Smooth muscle cell (in vitro differentiated cells): Measurements from ENCODE around the gene NRP2. TPM values are rescaled to one million over a fixed set of nuclear protein-coding genes. Genes with fewer than 3 reads are reported as not detected.

Source experiments
- DNase-seq: peaks from one replicate; lab custom pipeline; 2025; ENCODE audit not compliant: unreplicated experiment; lab: John Stamatoyannopoulos, UW
- H2AFZ ChIP-seq: fragments of 200-600 bp; sonication (generic); 2 replicates; pipeline ENCODE4 v1.6.0; 2016; ENCODE audit warnings: antibody characterized with exemption, low read depth, mild to moderate bottlenecking
- H3F3A ChIP-seq: fragments of 200-600 bp; sonication (generic); 2 replicates; pipeline ENCODE4 v1.6.0; 2017; ENCODE audit warnings: antibody characterized with exemption, low read depth
- H3K27ac ChIP-seq: fragments of 200-600 bp; sonication (generic); 2 replicates; pipeline ENCODE4 v1.5.1; 2016; ENCODE audit warnings: low read depth, mild to moderate bottlenecking
- H3K27me3 ChIP-seq: fragments of 200-600 bp; sonication (generic); 2 replicates; pipeline ENCODE4 v1.6.1; 2016; ENCODE audit warnings: low read depth, mild to moderate bottlenecking
- H3K36me3 ChIP-seq: fragments of 200-600 bp; sonication (generic); 2 replicates; pipeline ENCODE4 v1.5.1; 2016; ENCODE audit warnings: low read depth
- H3K4me1 ChIP-seq: fragments of 200-600 bp; sonication (generic); 2 replicates; pipeline ENCODE4 v1.5.1; 2016; ENCODE audit warnings: low read depth
- H3K4me2 ChIP-seq: fragments of 200-600 bp; sonication (generic); 2 replicates; pipeline ENCODE4 v1.6.0; 2016; ENCODE audit warnings: mild to moderate bottlenecking
- H3K4me3 ChIP-seq: fragments of 200-600 bp; sonication (generic); 2 replicates; pipeline ENCODE4 v1.5.1; 2016; ENCODE audit warnings: mild to moderate bottlenecking
- H3K79me2 ChIP-seq: fragments of 200-600 bp; sonication (generic); 2 replicates; pipeline ENCODE4 v1.6.0; 2016; ENCODE audit warnings: low read depth, mild to moderate bottlenecking
- H3K9ac ChIP-seq: fragments of 200-600 bp; sonication (generic); 2 replicates; pipeline ENCODE4 v1.6.0; 2016; ENCODE audit warnings: low read depth
- H3K9me3 ChIP-seq: fragments of 200-600 bp; sonication (generic); replicated peaks from 2 replicates; pipeline ENCODE4 v1.5.1; 2016; ENCODE audit warnings: low read depth
- H4K20me1 ChIP-seq: fragments of 200-600 bp; sonication (generic); 2 replicates; pipeline ENCODE4 v1.6.0; 2016; ENCODE audit warnings: low read depth
- CTCF ChIP-seq: fragments of 200-600 bp; sonication (generic); IDR thresholded peaks from 2 replicates; pipeline ENCODE4 v1.5.1; 2017; ENCODE audit warnings: borderline replicate concordance, mild to moderate bottlenecking, antibody characterized with exemption; ENCODE audit not compliant: insufficient read depth, poor library complexity, severe bottlenecking
- WGBS: methylation state at CpG from one replicate; pipeline ENCODE4 v1.1.7; 2016; ENCODE audit warnings: low lambda C conversion rate; 5-methylcytosine and 5-hydroxymethylcytosine counted together
- polyA plus RNA-seq: library from polyadenylated mRNA; unstranded; fragments of >200 nt; fragmentation: Nextera tagmentation; extraction: Ambion mirVana; gene quantifications from 2 replicates; pipeline ENCODE4 v1.2.1, GENCODE V29; 2016
- total RNA-seq: library from RNA; depleted of rRNA; stranded (reverse); fragments of >200 nt; gene quantifications from 2 replicates; pipeline ENCODE4 v1.2.3, GENCODE V29; 2014

NRP2 gene
- total and polyA plus RNA-seq, 2 experiments from 2014 or later: 58.4 to 96.1 TPM

- H3K4me1 ChIP-seq: no peaks in the 10 kb centered on the region
- peaks cover 12% of the 10 kb centered on the region for H3F3A ChIP-seq
- no peaks in the 10 kb centered on the region for H3K27me3 ChIP-seq
- peak; percentile 62 for TF ChIP-seq CTCF
- H3K9ac ChIP-seq: peak overlapping the region; percentile 88
- WGBS: 50% methylated on average over 21 of the region's 21 CpGs
- H3K4me3 ChIP-seq: no peak overlapping the region
- H3K9me3 ChIP-seq: no peaks in the 10 kb centered on the region
- H3K36me3 ChIP-seq: no peaks in the 10 kb centered on the region
- no peak overlapping the region for H2AFZ ChIP-seq
- peak overlapping the region; percentile 42 for H3K4me2 ChIP-seq
- H3K27ac ChIP-seq: peak overlapping the region; percentile 72
- no peaks in the 10 kb centered on the region for H3K79me2 ChIP-seq
- DNase-seq: peak; percentile 6
- no peaks in the 10 kb centered on the region for H4K20me1 ChIP-seq
Measured at GRCh38 chr2:205763708-205764211, 81.5 kb downstream of the NRP2 start.

- H3K79me2 ChIP-seq: no peaks in the 10 kb centered on the region
- H3K9ac ChIP-seq: peak overlapping the region; percentile 88
- H3K4me1 ChIP-seq: no peaks in the 10 kb centered on the region
- H3K4me2 ChIP-seq: peak overlapping the region; percentile 42
- no peak overlapping the region for H3K4me3 ChIP-seq
- H2AFZ ChIP-seq: no peak overlapping the region
- H3K36me3 ChIP-seq: no peaks in the 10 kb centered on the region
- no peak for TF ChIP-seq CTCF
- peak overlapping the region; percentile 72 for H3K27ac ChIP-seq
- H3F3A ChIP-seq: peaks cover 12% of the 10 kb centered on the region
- no peaks in the 10 kb centered on the region for H4K20me1 ChIP-seq
- no peaks in the 10 kb centered on the region for H3K27me3 ChIP-seq
- no peaks in the 10 kb centered on the region for H3K9me3 ChIP-seq
- DNase-seq: no peak
- whole genome bisulfite sequencing: 71% methylated on average over 8 of the region's 8 CpGs
Measured at GRCh38 chr2:205764270-205764746, 82.0 kb downstream of the NRP2 start.

- Histone ChIP-seq H3K27ac (no peak overlapping the region), H3K4me2 (no peak overlapping the region), H3F3A (peaks cover 6% of the 10 kb centered on the region), H3K36me3 (no peaks in the 10 kb centered on the region), H3K27me3 (no peaks in the 10 kb centered on the region), H3K9ac (no peak overlapping the region), H3K9me3 (no peaks in the 10 kb centered on the region), H3K4me1 (peaks cover 5% of the 10 kb centered on the region), H2AFZ (no peak overlapping the region), H3K79me2 (no peaks in the 10 kb centered on the region), H3K4me3 (no peak overlapping the region), H4K20me1 (no peaks in the 10 kb centered on the region)
- no peak for TF ChIP-seq CTCF
- no peak for DNase-seq
- WGBS: 96% methylated on average over 8 of the region's 8 CpGs
Measured at GRCh38 chr2:205765151-205765550, 82.8 kb downstream of the NRP2 start.

- no peak overlapping the region for H3K4me3 ChIP-seq
- no peaks in the 10 kb centered on the region for H4K20me1 ChIP-seq
- no peak overlapping the region for H2AFZ ChIP-seq
- H3K9me3 ChIP-seq: no peaks in the 10 kb centered on the region
- H3K27ac ChIP-seq: no peak overlapping the region
- no peaks in the 10 kb centered on the region for H3K79me2 ChIP-seq
- DNase-seq: peak; percentile 2
- no peaks in the 10 kb centered on the region for H3F3A ChIP-seq
- H3K4me1 ChIP-seq: peaks cover 5% of the 10 kb centered on the region
- H3K4me2 ChIP-seq: no peak overlapping the region
- H3K27me3 ChIP-seq: no peaks in the 10 kb centered on the region
- peak; percentile 92 for TF ChIP-seq CTCF
- no peak overlapping the region for H3K9ac ChIP-seq
- 40% methylated on average over 9 of the region's 9 CpGs for WGBS
- H3K36me3 ChIP-seq: no peaks in the 10 kb centered on the region
Measured at GRCh38 chr2:205766779-205767359, 84.6 kb downstream of the NRP2 start.
